Neural crest cell (in vitro differentiated cells): ENCODE measurements around the gene HS3ST2. TPM values are rescaled to one million over a fixed set of nuclear protein-coding genes. Genes with fewer than 3 reads are reported as not detected.

ENCODE experiments used
- DNase-seq: peaks from one replicate; pipeline ENCODE4 v3.0.0; 2021; ENCODE audit warnings: low read depth, mixed read lengths, low spot score
- H3K27ac Mint-ChIP-seq: one replicate; pipeline ENCODE4 v1.8.0; 2021; ENCODE audit warnings: mild to moderate bottlenecking, mixed read lengths; ENCODE audit not compliant: unreplicated experiment
- H3K27me3 Mint-ChIP-seq: 2 replicates; pipeline ENCODE4 v1.8.0; 2021; ENCODE audit warnings: low read depth, mild to moderate bottlenecking, mixed read lengths
- H3K36me3 Mint-ChIP-seq: 2 replicates; pipeline ENCODE4 v1.8.0; 2021; ENCODE audit warnings: low read depth, mild to moderate bottlenecking, mixed read lengths
- H3K4me1 Mint-ChIP-seq: 2 replicates; pipeline ENCODE4 v1.8.0; 2021; ENCODE audit warnings: mixed read lengths
- H3K4me3 Mint-ChIP-seq: one replicate; pipeline ENCODE4 v1.8.0; 2021; ENCODE audit warnings: mild to moderate bottlenecking, mixed read lengths
- H3K9me3 Mint-ChIP-seq: 2 replicates; pipeline ENCODE4 v1.8.0; 2021; ENCODE audit warnings: mixed read lengths
- CTCF ChIP-seq: fragments of 200-600 bp; sonication (generic); conservative IDR thresholded peaks from 2 replicates; pipeline ENCODE4 v1.5.0; 2021; ENCODE audit warnings: antibody characterized with exemption, mild to moderate bottlenecking
- total RNA-seq: library from RNA; stranded (reverse); gene quantifications from 2 replicates; pipeline ENCODE4 v1.2.1, GENCODE V29; 2021

HS3ST2 gene
- total RNA-seq, 1 donor from 2014 or later = not detected

- H3K27ac Mint-ChIP-seq = no peak overlapping the region
- H3K9me3 Mint-ChIP-seq = no peaks in the 10 kb centered on the region
- H3K4me3 Mint-ChIP-seq = no peak overlapping the region
- no peaks in the 10 kb centered on the region for H3K4me1 Mint-ChIP-seq
- no peak for TF ChIP-seq CTCF
- H3K27me3 Mint-ChIP-seq = peaks cover 66% of the 10 kb centered on the region
- H3K36me3 Mint-ChIP-seq = no peaks in the 10 kb centered on the region
- DNase-seq = no peak
Observed at GRCh38 chr16:22849517-22849916, 35.6 kb downstream of the HS3ST2 start.

- Mint-ChIP-seq H3K4me1 (no peaks in the 10 kb centered on the region), H3K4me3 (no peak overlapping the region), H3K9me3 (no peaks in the 10 kb centered on the region), H3K27ac (no peak overlapping the region), H3K27me3 (peaks cover 62% of the 10 kb centered on the region), H3K36me3 (no peaks in the 10 kb centered on the region)
- no peak for TF ChIP-seq CTCF
- DNase-seq = no peak
Observed at GRCh38 chr16:22855231-22855630, 41.3 kb downstream of the HS3ST2 start.

- Mint-ChIP-seq H3K27ac (no peak overlapping the region), H3K4me1 (no peaks in the 10 kb centered on the region), H3K4me3 (no peak overlapping the region), H3K27me3 (peaks cover 47% of the 10 kb centered on the region), H3K36me3 (no peaks in the 10 kb centered on the region), H3K9me3 (no peaks in the 10 kb centered on the region)
- TF ChIP-seq CTCF = no peak
- no peak for DNase-seq
Observed at GRCh38 chr16:22857296-22858025, 43.5 kb downstream of the HS3ST2 start.

GRCh38 chr16:22859925-22860324 lies 46.0 kb downstream of the HS3ST2 start:
- H3K4me1 Mint-ChIP-seq = no peaks in the 10 kb centered on the region
- H3K9me3 Mint-ChIP-seq = no peaks in the 10 kb centered on the region
- no peaks in the 10 kb centered on the region for H3K36me3 Mint-ChIP-seq
- no peak overlapping the region for H3K4me3 Mint-ChIP-seq
- H3K27ac Mint-ChIP-seq = no peak overlapping the region
- TF ChIP-seq CTCF = no peak
- no peak for DNase-seq
- H3K27me3 Mint-ChIP-seq = peaks cover 29% of the 10 kb centered on the region

- H3K9me3 Mint-ChIP-seq = no peaks in the 10 kb centered on the region
- H3K4me3 Mint-ChIP-seq = no peak overlapping the region
- no peaks in the 10 kb centered on the region for H3K36me3 Mint-ChIP-seq
- peaks cover 22% of the 10 kb centered on the region for H3K27me3 Mint-ChIP-seq
- H3K4me1 Mint-ChIP-seq = no peaks in the 10 kb centered on the region
- no peak for TF ChIP-seq CTCF
- H3K27ac Mint-ChIP-seq = no peak overlapping the region
- no peak for DNase-seq
Observed at GRCh38 chr16:22861580-22861979, 47.6 kb downstream of the HS3ST2 start.
